H1 (cell line): ENCODE measurements around the gene GAST. TPM values are rescaled to one million over a fixed set of nuclear protein-coding genes. Genes with fewer than 3 reads are reported as not detected.

Experiments
- CTCF ChIA-PET: fragments of 300-600 bp; sonication (Branson Sonifier 250); formaldehyde crosslinking; loops from one replicate; lab custom pipeline; 2021; ENCODE audit not compliant: partially characterized antibody; lab: Charles Lee
- POLR2A ChIA-PET: fragments of 300-600 bp; sonication (Branson Sonifier 250); formaldehyde crosslinking; loops from one replicate; lab custom pipeline; 2021; ENCODE audit warnings: inconsistent platforms; ENCODE audit not compliant: partially characterized antibody; lab: Charles Lee
- DNase-seq, 2 experiments: peaks; one replicate each; pipeline versions ENCODE4 v3.0.0 to v3.0.0-alpha.2; 2010 to 2022; ENCODE audit warnings: low spot score in 2 of 2, low read depth in 1 of 2, mixed read lengths in 1 of 2
- FAIRE-seq: peaks from 2 replicates; lab custom pipeline; 2011; peaks lifted over from hg19 to GRCh38; lab: Jason Lieb, UNC
- H2AFZ ChIP-seq: 2 replicates; pipeline ENCODE4 v1.8.1; 2012; ENCODE audit warnings: low read length, inconsistent platforms
- H2AK5ac ChIP-seq: 2 replicates; pipeline ENCODE4 v1.6.1; 2013; ENCODE audit warnings: low read depth, low read length
- H2BK120ac ChIP-seq: replicated peaks from 2 replicates; pipeline ENCODE3; 2013; ENCODE audit warnings: low read depth, low read length, inconsistent platforms
- H2BK12ac ChIP-seq: 2 replicates; pipeline ENCODE4 v1.6.1; 2013; ENCODE audit warnings: low read depth, low read length
- H2BK15ac ChIP-seq: 2 replicates; pipeline ENCODE4 v1.6.1; 2013; ENCODE audit warnings: low read length
- H2BK20ac ChIP-seq: 2 replicates; pipeline ENCODE4 v1.6.1; 2013; ENCODE audit warnings: low read length
- H2BK5ac ChIP-seq: 2 replicates; pipeline ENCODE4 v1.6.1; 2013; ENCODE audit warnings: low read depth, low read length
- H3K14ac ChIP-seq: 2 replicates; pipeline ENCODE4 v1.6.1; 2013; ENCODE audit warnings: inconsistent platforms; ENCODE audit not compliant: insufficient read length
- H3K18ac ChIP-seq: 2 replicates; pipeline ENCODE4 v1.6.1; 2013; ENCODE audit warnings: low read length; ENCODE audit errors: extremely low read depth
- H3K23ac ChIP-seq: 2 replicates; pipeline ENCODE4 v1.6.1; 2013; ENCODE audit warnings: inconsistent platforms; ENCODE audit not compliant: insufficient read length
- H3K23me2 ChIP-seq: 2 replicates; pipeline ENCODE4 v1.6.1; 2013; ENCODE audit warnings: low read depth, low read length
- H3K27ac ChIP-seq: 2 replicates; pipeline ENCODE4 v1.6.1; 2011; ENCODE audit warnings: low read depth, low read length, inconsistent platforms
- H3K27me3 ChIP-seq, 4 experiments: replicated peaks in 1 of 4; 1 replicate in 1 of 4; 2 replicates in 3 of 4; pipeline versions ENCODE4 v1.6.1 to v1.8.1; 2011 to 2013; ENCODE audit warnings: low read length in 3 of 4, mild to moderate bottlenecking in 3 of 4, inconsistent platforms in 2 of 4, mixed read lengths in 2 of 4, moderate library complexity in 1 of 4; ENCODE audit not compliant: control insufficient read depth in 3 of 4, insufficient read depth in 3 of 4; ENCODE audit errors: extremely low read depth in 1 of 4
- H3K36me3 ChIP-seq, 4 experiments: 2 replicates each; pipeline versions ENCODE4 v1.6.1 to v1.8.1; 2011 to 2013; ENCODE audit warnings: mild to moderate bottlenecking in 4 of 4, low read length in 3 of 4, moderate library complexity in 2 of 4, control low read depth in 1 of 4, inconsistent platforms in 1 of 4; ENCODE audit not compliant: insufficient read depth in 4 of 4, control insufficient read depth in 2 of 4
- H3K4ac ChIP-seq: replicated peaks from 2 replicates; pipeline ENCODE3; 2013; ENCODE audit warnings: low read length, low read depth, mixed read lengths, inconsistent platforms; ENCODE audit not compliant: insufficient read length
- H3K4me1 ChIP-seq, 4 experiments: replicated peaks in 1 of 4; 1 replicate in 1 of 4; 2 replicates in 3 of 4; pipeline versions ENCODE4 v1.6.1 to v1.8.1; 2011 to 2013; ENCODE audit warnings: low read length in 3 of 4, inconsistent platforms in 2 of 4, mixed read lengths in 1 of 4; ENCODE audit not compliant: insufficient read depth in 4 of 4, control insufficient read depth in 3 of 4
- H3K4me2 ChIP-seq, 2 experiments: 2 replicates each; pipeline versions ENCODE4 v1.6.1 to v1.8.1; 2011 to 2013; ENCODE audit warnings: low read depth in 2 of 2, low read length in 2 of 2, control low read depth in 1 of 2, inconsistent platforms in 1 of 2, mild to moderate bottlenecking in 1 of 2; ENCODE audit not compliant: insufficient read depth in 1 of 2
- H3K4me3 ChIP-seq, 4 experiments: fragments of 200-600, 300-600 bp in 1 of 4; sonication (generic), shearing (Covaris generic), sonication (Bioruptor Twin) in 1 of 4; 2 replicates each; pipeline versions ENCODE4 v1.5.1 to v1.8.1; 2011 to 2016; ENCODE audit warnings: low read length in 4 of 4, low read depth in 3 of 4, control low read depth in 2 of 4, inconsistent platforms in 2 of 4, mild to moderate bottlenecking in 2 of 4, mixed read lengths in 1 of 4, moderate library complexity in 1 of 4; ENCODE audit not compliant: insufficient read depth in 2 of 4; ENCODE audit errors: extremely low read depth in 1 of 4
- H3K56ac ChIP-seq: replicated peaks from 2 replicates; pipeline ENCODE3; 2013; ENCODE audit warnings: low read depth, mild to moderate bottlenecking, mixed read lengths, low read length, inconsistent platforms; ENCODE audit not compliant: insufficient read length
- H3K79me1 ChIP-seq: 2 replicates; pipeline ENCODE4 v1.6.1; 2013; ENCODE audit warnings: low read depth, low read length, control low read depth
- H3K79me2 ChIP-seq, 2 experiments: 2 replicates each; pipeline versions ENCODE4 v1.6.1 to v1.8.1; 2012 to 2013; ENCODE audit warnings: low read length in 2 of 2, mild to moderate bottlenecking in 2 of 2, inconsistent platforms in 1 of 2; ENCODE audit not compliant: insufficient read depth in 2 of 2, control insufficient read depth in 1 of 2
- H3K9ac ChIP-seq, 4 experiments: replicated peaks in 1 of 4; 1 replicate in 1 of 4; 2 replicates in 3 of 4; pipeline versions ENCODE4 v1.6.1 to v1.8.1; 2011 to 2013; ENCODE audit warnings: low read depth in 3 of 4, low read length in 3 of 4, control low read depth in 2 of 4, mild to moderate bottlenecking in 2 of 4, moderate library complexity in 2 of 4, inconsistent platforms in 1 of 4; ENCODE audit errors: extremely low read depth in 1 of 4
- H3K9me3 ChIP-seq, 2 experiments: 2 replicates each; pipeline versions ENCODE4 v1.6.1 to v1.8.1; 2012 to 2013; ENCODE audit warnings: mild to moderate bottlenecking in 2 of 2, moderate library complexity in 2 of 2, control low read depth in 1 of 2, inconsistent platforms in 1 of 2, low read depth in 1 of 2, low read length in 1 of 2, mixed read lengths in 1 of 2; ENCODE audit not compliant: insufficient read depth in 2 of 2
- H4K20me1 ChIP-seq, 2 experiments: replicated peaks in 1 of 2; 2 replicates each; pipeline versions ENCODE3 to v1.8.1; 2011 to 2013; ENCODE audit warnings: inconsistent platforms in 2 of 2, low read length in 2 of 2, mild to moderate bottlenecking in 1 of 2; ENCODE audit not compliant: insufficient read depth in 2 of 2, control insufficient read depth in 1 of 2
- H4K5ac ChIP-seq: 2 replicates; pipeline ENCODE4 v1.6.1; 2013; ENCODE audit warnings: low read length, low read depth, mixed read lengths, inconsistent platforms; ENCODE audit not compliant: insufficient read length
- H4K8ac ChIP-seq: 2 replicates; pipeline ENCODE4 v1.8.0; 2013; ENCODE audit warnings: mild to moderate bottlenecking, moderate library complexity, low read length, inconsistent platforms; ENCODE audit not compliant: insufficient read depth; ENCODE audit errors: extremely low read depth
- H4K91ac ChIP-seq: replicated peaks from 2 replicates; pipeline ENCODE3; 2013; ENCODE audit warnings: low read length, mixed read lengths, inconsistent platforms; ENCODE audit not compliant: insufficient read length
- ATF2 ChIP-seq: IDR thresholded peaks from 2 replicates; pipeline ENCODE4 v1.6.1; 2012; ENCODE audit warnings: low read length, inconsistent platforms
- BCL11A ChIP-seq, 2 experiments: IDR thresholded peaks; one replicate each; pipeline ENCODE4 v1.6.1; 2011; ENCODE audit warnings: low read depth in 2 of 2, low read length in 2 of 2, mild to moderate bottlenecking in 2 of 2
- CBX5 ChIP-seq: fragments of 300-800, 300-1000 bp; sonication (generic); IDR thresholded peaks from 2 replicates; pipeline ENCODE4 v1.7.1; 2016; ENCODE audit warnings: antibody characterized with exemption, low read length, low read depth
- JUN ChIP-seq: IDR thresholded peaks from 2 replicates; pipeline ENCODE4 v1.6.1; 2011; ENCODE audit warnings: low read depth, mild to moderate bottlenecking, improper control_type of control experiment, low read length
- KDM4A ChIP-seq: IDR thresholded peaks from one replicate; pipeline ENCODE4 v1.7.1; 2012; ENCODE audit warnings: low read depth, mild to moderate bottlenecking, moderate library complexity, low read length, inconsistent platforms; ENCODE audit not compliant: severe bottlenecking
- NANOG ChIP-seq: IDR thresholded peaks from 2 replicates; pipeline ENCODE4 v1.6.1; 2011; ENCODE audit warnings: low read length, low read depth, mild to moderate bottlenecking, inconsistent platforms; ENCODE audit not compliant: insufficient read depth, poor library complexity, severe bottlenecking
- POLR2AphosphoS5 ChIP-seq: IDR thresholded peaks from 2 replicates; pipeline ENCODE4 v1.6.1; 2011; ENCODE audit warnings: low read depth, low read length
- SAP30 ChIP-seq: fragments of 300-600 bp; sonication (generic); IDR thresholded peaks from 2 replicates; pipeline ENCODE4 v1.7.1; 2012; ENCODE audit warnings: low read length, moderate library complexity, mild to moderate bottlenecking, inconsistent platforms; ENCODE audit not compliant: insufficient read depth, insufficient replicate concordance
- SIX5 ChIP-seq: IDR thresholded peaks from 2 replicates; pipeline ENCODE4 v1.6.1; 2011; ENCODE audit warnings: mild to moderate bottlenecking, low read depth, low read length
- YY1 ChIP-seq: IDR thresholded peaks from 2 replicates; pipeline ENCODE4 v1.6.1; 2011; ENCODE audit warnings: low read depth, mild to moderate bottlenecking, low read length
- whole genome bisulfite sequencing, 2 experiments: shearing (Covaris generic) in 1 of 2; methylation state at CpG; one replicate each; pipeline versions ENCODE4 v1.1.6 to v1.1.7; 2013 to 2015; ENCODE audit warnings: low lambda C conversion rate in 2 of 2, mixed read lengths in 2 of 2, inconsistent platforms in 1 of 2, low coverage in 1 of 2, missing lambda C conversion rate in 1 of 2; ENCODE audit not compliant: insufficient replicate concordance in 2 of 2, insufficient coverage in 1 of 2, insufficient read length in 1 of 2; ENCODE audit errors: extremely low coverage in 1 of 2, missing lambda C conversion rate in 1 of 2; 5-methylcytosine and 5-hydroxymethylcytosine counted together
- polyA plus RNA-seq, 7 experiments: library from polyadenylated mRNA; depleted of rRNA in 3 of 7; stranded (reverse) in 5 of 7; unstranded in 2 of 7; fragments of >200 nt in 5 of 7; fragments of 200-250 nt in 2 of 7; gene quantifications; 1 replicate in 5 of 7; 2 replicates in 1 of 7; 4 replicates in 1 of 7; pipeline versions ENCODE4 v1.2.1 to v1.2.3, GENCODE V29; 2011 to 2013; ENCODE audit warnings: missing spikeins in 2 of 7, mixed read lengths in 2 of 7
- total RNA-seq: library from RNA; stranded (reverse); fragmentation: NEBNext Ultra II Directional; extraction: Animal tissue kit (Norgen Biotek cat#: 25700); gene quantifications from 2 replicates; pipeline ENCODE4 v1.2.1, GENCODE V29; 2021

Gene GAST
- total and polyA plus RNA-seq, 2 of the 8 experiments (the other 6 are each of a cell fraction or from before 2014, with no cell fraction given) = not detected

GRCh38 chr17:41717408-41718286 lies 5.5 kb downstream of the GAST start:
- Histone ChIP-seq H4K91ac (no peak overlapping the region), H3K23ac (no peak overlapping the region), H4K8ac (no peak overlapping the region), H3K79me2 (no peaks in the 10 kb centered on the region), H2AK5ac (no peak overlapping the region), H2AFZ (no peak overlapping the region), H3K9ac (no peak overlapping the region), H3K4ac (no peak overlapping the region), H2BK5ac (no peak overlapping the region), H3K79me1 (no peaks in the 10 kb centered on the region), H2BK120ac (no peak overlapping the region), H3K14ac (no peak overlapping the region), H3K27me3 (peaks cover 0 to 8% (median 3%) of the 10 kb centered on the region in 4 experiments; a peak in 5 of 7 replicates), H2BK12ac (no peak overlapping the region), H2BK15ac (no peak overlapping the region), H3K27ac (no peak overlapping the region), H2BK20ac (no peak overlapping the region), H3K4me2 (no peak overlapping the region), H3K23me2 (no peaks in the 10 kb centered on the region), H4K5ac (no peak overlapping the region), H4K20me1 (peaks cover 0 to under 1% of the 10 kb centered on the region in 2 experiments), H3K9me3 (no peaks in the 10 kb centered on the region), H3K56ac (no peak overlapping the region), H3K4me1 (peaks cover 0 to 2% (median 0%) of the 10 kb centered on the region in 4 experiments; a peak in 2 of 7 replicates), H3K18ac (no peak overlapping the region), H3K36me3 (no peaks in the 10 kb centered on the region), H3K4me3 (no peak overlapping the region)
- FAIRE-seq (no peak), DNase-seq (no peak)
- WGBS, 2 experiments = 91% methylated on average over 14 of the region's 15 CpGs; no CpG with 5 or more reads in 1 of the 2 experiments
- ChIA-PET CTCF (interaction anchor here (0.6 to 3.6 kb wide), 5 partner anchors 9 to 1943 kb away, joined by 4 to 20 read pairs (median 4); partner anchors contain the start of gene JUP), POLR2A (interaction anchor here (1.0 to 22.1 kb wide), 4 partner anchors 10 to 25 kb away, joined by 4 to 378 read pairs (median 11); partner anchors contain the start of genes EIF1 and HAP1)
- no peak for TF ChIP-seq SAP30
- no peak for TF ChIP-seq YY1
- no peak for TF ChIP-seq ATF2
- no peak for TF ChIP-seq POLR2AphosphoS5
- no peak for TF ChIP-seq KDM4A
- TF ChIP-seq JUN = no peak
- TF ChIP-seq CBX5 = no peak
- TF ChIP-seq NANOG = no peak
- no peak for TF ChIP-seq SIX5
- TF ChIP-seq BCL11A (IDR thresholded peaks at IDR 0.05; ENCODE audit: low read depth in 2 of 2, low read length in 2 of 2) = no peak
